Measurements from ENCODE around the gene SLC66A2.

The SLC66A2 gene

DNA sequence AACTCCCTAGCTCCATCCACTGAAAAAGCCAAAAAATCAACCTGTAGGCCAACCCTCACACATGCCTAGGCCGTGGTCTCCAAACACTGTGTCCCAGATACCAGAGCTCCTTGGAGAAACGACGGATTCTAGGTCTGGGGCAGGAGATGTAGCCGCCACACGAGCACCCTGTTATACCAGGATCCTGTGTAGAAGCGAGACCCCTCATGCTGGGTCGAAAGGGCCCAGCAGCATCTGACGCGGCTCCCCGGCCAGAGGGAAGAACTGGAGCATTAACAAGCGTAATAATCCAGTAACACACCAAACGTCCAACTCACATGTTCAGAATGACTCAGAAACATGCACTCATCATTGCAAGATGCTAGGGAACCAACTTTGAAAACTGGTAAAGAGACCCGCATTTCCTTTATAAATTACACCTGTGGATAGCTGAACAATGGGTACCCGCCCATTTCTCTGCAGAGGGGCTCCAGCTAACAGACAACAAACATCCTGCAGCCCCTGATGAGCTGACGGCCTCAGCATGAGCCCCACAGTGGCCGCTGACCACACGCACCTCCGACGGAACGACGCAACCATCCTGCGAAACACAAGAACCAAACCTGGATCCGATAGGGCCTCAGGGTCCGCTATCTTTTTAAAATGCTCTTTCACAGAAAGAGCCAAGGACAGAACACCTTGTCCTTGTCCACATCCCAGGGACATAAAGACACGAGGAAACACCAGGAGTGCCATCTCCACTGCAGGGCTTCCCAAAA lies 14.2 kb downstream of the SLC66A2 start:
- no peak for DNase-seq (ENCODE audit: low spot score)

DNA sequence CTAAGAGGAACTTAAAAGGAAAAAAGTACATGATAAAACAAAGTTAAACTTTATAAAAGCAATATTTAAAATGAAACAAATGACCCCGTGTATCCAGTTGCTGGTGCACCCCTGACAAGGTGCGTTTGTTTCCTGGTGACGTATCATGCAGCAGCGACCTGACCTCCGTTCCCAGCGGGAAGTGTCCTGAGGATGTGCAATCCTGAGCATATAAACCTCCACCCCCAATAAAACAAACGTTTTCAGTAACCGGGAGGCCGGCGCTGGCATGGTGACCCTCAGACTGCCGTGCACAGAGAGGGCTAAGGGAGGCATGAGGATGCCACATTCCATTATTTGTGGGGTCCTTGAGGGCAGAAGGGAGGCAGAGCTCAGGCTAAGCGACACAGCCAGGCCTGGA lies 14.8 kb downstream of the SLC66A2 start:
- DNase-seq (ENCODE audit: low spot score) = no peak

DNA sequence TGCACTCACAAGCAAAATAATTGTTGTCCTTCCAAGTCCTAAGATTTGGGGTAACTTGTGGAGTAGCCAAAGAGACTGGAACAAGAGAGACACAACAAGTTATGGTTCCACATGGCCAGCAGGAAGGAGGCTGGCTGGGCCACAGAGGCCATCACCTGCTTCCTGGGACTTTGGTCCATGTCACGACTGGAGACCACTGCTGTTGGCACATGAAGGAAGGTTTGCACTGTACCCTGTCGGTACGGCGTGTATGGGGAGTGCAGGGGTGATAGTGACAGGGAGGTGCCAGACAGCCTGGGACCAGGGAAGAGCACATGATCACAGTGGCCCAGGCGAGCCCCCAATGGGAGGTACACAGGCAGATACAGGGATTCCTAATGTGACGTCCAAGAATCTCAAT lies 15.5 kb downstream of the SLC66A2 start:
- DNase-seq (ENCODE audit: low spot score) = no peak

DNA sequence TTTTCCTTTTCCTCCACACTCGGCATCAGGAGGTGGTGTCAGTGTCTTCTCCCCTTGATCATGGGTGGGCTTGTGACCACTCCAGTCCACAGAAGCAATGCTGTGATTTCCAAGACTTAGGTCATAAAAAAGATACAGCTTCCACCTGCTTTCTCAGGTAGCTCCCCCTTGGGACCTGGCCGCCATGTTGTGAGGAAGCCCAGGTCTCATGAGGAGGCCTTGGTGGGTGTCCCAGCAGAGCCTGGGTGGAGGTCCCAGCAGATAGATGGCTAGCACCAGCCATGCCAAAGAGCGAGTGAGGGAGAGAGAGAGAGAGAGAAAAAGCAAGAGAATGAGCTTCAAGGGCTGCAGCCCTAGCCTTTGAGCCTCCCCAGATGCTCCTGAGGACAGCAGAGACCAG lies 16.0 kb downstream of the SLC66A2 start:
- DNase-seq (ENCODE audit: low spot score) = no peak

DNA sequence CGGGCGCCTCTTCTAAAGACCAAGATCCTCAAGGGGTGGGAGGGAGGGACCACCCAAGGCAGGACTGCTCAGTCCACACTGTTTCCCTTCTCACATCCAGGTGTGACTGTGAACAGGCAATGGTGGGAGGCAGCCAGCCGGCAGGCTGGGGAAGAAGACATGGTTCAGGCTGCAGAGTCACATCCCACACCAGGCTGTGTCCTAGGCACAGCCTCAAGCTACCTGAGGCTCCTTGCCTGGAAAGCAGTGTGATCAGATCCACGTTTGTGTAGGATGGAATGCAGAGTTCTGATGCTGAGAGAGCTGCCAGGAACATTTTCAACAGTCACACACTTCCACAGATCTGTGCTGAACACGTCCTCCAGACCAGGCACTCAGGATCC lies 16.4 kb downstream of the SLC66A2 start:
- DNase-seq (ENCODE audit: low spot score) = no peak

DNA sequence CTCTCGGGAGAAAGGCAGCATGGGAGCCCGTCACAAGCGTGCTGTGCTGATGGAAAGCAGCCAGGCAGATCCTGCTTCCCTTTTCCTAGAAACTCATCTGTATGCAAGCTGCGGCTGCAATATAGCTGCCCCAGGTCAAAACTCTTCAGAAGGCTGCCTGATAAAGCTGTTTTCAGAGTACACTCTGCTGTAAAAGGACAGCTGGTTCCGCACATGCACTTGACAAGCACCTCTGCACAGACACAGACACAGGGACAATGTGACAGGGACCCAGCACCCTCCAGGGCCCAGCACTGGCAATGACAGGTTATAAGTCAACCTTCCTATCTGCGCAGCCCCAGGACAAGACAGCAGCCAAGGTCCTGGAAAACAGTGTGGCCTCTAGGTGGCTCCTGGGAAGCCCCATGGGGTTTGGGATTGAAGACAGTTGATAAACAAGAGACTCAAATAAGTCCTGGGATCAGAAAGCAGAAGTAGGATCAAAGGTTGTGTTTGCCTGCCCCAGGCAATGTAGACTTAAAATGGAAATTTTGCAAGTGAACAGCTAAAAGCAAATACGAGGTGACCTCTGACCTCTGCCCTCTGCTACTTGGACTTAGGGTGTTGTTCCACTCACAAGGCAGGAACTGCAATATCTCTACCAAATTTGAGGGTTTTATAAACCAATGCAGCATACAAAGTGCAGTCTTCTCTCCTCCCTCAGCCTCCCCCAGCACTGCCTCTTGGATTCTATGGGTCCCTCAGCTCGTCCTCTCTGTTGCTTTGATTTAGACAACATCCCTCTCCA lies 16.9 kb downstream of the SLC66A2 start:
- DNase-seq (ENCODE audit: low spot score) = no peak

DNA sequence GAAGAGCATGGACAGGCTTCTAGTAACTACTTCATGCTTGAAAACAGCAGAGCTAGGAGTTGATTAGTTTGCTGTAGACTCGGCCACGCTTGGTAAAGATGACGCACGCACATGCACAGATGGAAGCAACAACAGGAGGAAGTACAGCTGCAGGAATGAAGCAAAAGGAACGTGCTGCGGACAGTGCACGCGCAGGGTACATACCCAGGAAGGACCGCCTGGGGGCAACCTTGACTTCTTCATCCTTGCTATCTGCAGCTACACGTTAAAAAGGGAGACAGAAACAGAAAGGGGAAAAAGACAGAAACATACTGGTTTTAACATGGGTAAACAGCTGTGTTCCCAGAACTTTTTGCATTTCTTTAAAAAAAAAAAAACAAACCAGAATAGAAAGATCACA lies 17.7 kb downstream of the SLC66A2 start:
- peak; percentile 62 for DNase-seq (ENCODE audit: low spot score)

DNA sequence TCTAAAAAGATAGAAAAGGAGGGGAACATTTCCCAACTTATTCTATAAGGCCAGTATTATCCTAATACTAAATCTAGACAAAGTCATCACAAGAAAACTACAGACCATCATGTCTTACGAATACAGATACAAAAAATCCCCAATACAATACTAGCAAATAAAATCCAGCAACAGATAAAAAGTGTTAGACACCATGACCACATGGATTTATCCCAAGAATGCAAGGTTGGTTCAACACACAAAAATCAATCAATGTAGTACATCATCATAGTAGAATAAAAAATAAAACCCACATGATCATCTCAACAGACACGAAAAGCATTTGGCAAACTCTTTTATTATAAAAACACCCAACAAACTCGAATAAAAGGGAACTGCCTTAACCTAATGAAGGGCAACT lies 18.5 kb downstream of the SLC66A2 start:
- no peak for DNase-seq (ENCODE audit: low spot score)

DNA sequence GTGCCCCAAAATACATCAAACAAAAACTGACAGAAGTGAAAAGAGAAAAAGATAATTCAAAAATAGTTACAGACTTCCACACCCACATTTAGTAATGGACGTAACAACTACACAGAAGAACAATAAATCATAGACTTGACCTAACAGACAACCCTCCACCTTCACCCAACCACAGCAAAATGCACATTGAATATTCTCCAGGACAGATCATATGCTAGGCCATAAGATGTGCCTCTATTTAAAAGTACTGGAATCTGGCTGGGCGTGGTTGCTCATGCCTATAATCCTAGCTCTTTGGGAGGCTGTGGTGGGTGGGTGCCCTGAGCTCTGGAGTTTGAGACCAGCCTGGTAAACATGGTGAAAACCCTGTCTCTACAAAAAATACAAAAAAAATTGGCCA lies 20.0 kb downstream of the SLC66A2 start:
- no peak for DNase-seq (ENCODE audit: low spot score)

DNA sequence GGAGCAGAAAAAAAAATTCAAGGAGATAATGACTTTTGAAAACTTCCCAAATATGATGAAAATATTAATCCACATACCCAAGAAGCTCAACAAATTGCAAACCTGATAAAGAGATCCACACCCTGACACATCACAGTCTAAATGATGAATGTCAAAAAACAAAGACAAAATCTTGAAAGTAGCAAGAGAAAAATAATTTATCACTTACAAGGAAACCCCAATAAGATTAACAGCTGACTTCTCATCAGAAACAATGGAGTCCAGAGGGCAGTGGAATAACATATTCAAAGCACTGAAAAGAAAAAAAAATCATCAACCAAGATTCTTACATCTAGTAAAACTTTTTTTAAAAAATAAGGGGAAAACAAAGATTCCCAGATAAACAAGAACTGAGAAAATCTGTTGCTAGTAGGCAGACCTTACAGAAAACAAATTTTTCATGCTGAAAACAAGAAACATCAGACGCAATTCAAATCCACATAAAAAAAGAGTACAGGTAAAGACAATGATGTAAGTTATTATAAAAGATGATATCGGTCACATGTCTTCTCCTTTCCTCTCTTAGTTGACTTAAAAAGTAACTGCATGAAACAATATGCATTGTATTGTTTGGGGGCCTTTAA lies 21.3 kb downstream of the SLC66A2 start:
- no peak for DNase-seq (ENCODE audit: low spot score)

DNA sequence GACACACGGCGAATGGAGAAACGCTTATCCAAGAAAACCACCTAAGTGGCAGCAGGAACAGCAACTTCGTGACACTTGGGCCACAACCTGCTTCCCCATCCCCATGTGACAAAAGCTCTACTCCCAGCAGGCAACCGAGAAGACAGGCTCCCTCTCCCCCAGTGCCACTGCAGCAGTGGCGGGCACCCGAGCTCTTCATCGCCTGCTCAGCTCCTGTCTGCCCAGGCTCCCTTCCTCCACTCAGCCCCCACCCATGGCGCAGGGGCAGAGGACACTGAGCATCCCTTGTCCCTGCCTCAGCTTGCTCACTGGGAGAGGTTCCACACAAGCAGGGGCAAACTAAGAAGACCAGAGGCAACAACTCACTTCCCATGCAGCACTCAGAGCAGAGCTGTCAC lies 22.9 kb downstream of the SLC66A2 start:
- DNase-seq (ENCODE audit: low spot score) = no peak

DNA sequence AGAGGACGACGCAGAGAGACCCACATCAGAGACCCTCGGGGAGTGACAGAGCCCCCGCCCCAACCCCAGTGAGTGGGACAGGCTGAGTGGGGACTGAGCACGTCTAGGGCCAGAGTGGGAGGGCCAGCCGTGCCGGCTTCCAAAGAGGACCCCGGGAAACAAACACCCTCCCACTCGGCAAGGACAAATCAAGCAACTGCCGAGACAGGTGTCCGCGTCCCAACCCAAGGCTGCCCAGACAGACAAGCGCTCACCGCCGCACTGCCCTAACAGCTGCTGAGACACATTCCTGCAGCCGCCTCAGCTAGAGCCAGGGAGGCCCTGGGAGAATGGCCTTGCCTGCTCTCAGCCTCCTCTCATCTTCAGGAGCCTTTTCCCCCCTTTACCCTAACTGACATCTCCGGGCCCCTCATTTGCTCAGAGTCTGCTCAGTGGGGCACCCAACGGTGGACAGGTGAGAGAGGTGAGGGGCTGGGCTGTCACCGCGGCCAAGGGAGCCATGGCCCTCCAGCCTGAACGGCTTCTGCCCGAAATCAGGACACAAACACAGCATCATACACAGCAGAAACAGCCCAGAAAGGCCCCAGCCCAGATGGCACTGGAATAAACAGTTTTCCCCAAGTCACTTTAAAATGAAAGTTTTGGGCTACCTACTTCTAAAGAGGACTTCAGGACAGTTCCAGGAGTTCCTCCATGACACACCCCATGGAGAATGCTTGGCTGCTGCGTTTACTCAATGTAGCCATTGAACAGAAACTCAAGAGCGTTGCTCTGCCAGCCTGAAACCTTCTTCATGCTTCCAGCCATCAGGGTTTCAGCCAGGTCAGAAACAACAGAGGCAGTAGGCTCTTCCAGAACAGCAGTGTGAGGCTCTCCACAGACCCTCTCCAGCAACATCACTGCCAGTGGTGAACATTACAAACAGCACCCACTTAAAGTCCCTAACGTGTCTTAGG lies 23.6 kb downstream of the SLC66A2 start:
- no peak for DNase-seq (ENCODE audit: low spot score)

DNA sequence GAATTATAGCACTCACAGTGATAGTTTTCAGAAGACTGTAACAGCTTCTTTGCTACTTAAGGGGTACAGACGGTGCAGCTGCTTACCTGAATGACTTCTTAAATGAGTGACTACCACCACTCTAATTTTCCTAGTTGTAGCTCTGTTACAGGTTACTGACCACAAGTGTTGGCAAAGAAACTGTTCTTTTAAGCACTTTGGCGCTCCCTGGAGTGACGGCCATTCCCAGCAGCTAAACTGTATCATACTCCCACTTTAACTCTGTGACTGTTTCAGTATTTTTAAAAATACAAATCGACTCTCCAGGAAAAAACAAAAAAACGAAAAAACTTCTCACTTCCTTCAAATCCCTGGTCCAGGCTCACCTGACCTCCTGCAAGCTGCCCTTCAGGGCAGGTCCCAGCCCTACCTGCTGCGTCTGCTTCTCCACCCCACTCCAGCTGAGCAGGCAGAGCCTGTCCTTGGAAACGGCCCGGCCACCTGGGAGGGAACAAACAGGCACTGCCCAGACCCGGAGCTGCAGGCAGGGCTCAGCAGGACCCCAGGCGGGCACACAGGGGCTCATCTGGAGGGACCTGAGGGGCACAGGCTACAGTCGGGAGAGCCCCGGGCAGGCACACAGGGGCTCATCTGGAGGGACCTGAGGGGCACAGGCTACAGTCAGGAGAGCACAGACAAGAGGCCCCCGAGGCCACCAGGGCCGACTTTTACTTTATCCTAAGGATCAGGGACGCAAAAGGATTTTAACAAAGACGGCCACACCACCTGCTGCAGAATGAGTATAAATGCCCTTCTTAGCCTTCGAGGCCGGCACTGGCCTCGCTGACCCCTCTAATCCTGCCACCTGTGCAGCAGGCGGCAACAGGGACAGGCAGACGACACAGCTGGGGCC lies 24.5 kb downstream of the SLC66A2 start:
- DNase-seq (ENCODE audit: low spot score) = no peak

DNA sequence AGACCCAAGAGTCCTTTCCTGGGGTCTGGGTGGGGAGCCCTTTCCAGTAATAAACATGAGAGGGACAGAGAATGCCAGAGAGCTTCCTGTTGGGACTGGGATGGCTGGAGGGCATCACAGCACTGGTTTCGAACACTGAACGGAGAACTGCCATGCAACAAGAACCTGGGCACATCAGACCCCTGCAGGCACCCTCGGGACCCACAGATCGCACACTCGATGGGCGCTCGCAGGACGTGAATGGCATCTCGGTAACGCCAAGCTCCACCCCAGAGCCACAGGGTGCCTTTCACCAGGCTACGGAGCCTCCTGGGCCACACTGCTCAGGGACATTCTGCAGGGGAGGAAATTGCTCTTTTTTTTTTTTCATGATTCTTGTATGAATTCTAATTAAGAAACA lies 25.1 kb downstream of the SLC66A2 start:
- no peak for DNase-seq (ENCODE audit: low spot score)

DNA sequence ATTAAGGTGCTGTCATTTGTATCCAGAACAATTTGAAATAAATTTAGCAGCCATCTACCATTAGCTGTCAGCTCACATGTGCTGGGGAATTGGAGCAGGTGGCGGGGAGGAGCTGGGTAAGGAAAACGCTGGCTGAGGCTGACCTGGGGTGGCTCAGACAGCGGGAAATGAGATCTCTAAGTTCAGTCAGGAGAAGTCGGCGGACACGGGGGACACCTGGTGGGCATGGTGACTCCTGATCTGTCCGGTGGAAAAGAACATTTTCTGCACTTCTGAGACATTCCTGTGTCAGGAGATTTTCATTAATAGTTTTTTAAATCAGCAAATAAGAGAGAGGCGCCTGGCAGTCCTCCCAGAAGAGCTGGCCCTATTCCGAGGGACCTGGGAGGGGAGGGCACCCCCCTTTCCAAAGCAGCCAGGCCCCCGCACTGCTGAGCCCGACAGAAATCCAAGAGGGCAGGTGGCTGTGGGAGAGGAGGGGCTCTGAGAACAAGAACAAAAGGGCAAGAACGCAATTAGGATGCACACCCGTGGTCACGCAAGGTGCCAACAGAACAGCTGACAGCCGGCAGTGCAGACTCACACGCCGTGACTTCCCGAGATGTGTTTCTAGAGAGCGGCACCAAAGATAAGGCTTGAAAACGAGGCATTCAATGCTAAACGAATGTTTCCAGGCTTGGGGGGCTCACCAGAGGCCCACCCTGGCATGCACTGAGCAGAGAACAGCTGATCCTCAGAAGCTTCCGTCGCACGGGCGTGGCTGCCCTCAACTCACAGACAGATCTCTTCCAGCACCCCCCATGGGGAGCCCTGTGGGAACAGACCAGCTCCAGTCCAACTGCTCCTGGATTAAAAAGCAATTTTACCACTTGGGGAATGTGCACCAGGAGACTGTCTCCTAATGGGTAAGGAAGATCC lies 26.4 kb downstream of the SLC66A2 start:
- DNase-seq (ENCODE audit: low spot score) = no peak

DNA sequence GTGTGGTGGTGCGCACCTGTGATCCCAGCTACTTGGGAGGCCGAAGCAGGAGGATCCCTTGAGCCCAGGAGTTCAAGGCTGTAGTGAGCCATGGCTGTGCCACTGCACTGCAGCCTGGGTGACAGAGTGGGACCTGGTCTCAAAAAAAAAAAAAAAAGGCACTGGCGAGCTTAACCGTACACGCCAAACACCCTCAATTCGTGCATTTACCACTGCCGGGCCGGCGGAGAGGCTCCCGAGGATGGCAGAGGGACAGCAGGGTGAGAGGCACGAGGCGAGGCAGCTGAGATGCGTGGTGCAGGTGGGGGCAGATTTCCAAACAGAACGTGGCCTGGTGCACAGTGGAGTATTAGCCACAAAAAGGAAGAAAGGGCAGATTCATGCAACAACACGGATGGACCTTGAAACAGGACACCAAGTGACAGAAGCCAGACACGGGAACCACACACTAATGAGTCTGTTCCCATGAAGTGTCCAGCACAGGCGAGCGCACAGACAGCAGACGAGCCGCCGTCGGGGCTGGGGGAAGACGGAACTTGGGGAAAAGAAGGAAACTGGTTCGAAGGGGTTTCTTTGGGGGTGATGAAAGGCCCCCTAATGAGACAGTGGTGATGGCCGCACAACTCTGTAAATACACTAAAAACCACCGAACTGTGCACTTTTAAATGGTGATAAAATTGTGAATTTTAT lies 27.4 kb downstream of the SLC66A2 start:
- no peak for DNase-seq (ENCODE audit: low spot score)

DNA sequence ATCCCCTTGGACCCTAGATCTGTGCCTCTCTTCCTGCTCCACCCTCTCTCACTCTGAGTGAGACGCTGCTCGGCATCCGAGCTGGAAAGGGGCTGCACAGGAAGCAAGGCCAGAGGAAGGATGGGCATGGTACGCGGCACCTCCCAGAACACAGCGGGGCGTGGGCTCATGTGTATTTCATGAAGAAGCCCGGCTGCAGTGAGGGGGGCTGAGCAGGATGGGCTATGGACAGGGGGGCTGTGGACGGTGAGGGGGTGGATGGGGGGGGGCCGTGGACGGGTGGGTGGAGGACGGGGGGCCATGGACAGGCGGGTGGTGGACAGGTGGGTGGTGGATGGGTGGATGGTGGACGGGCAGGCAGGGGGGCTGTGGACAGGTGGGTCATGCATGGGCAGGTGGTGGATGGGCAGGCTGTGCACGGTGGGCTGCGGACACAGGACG lies 28.5 kb downstream of the SLC66A2 start:
- DNase-seq (ENCODE audit: low spot score) = no peak

DNA sequence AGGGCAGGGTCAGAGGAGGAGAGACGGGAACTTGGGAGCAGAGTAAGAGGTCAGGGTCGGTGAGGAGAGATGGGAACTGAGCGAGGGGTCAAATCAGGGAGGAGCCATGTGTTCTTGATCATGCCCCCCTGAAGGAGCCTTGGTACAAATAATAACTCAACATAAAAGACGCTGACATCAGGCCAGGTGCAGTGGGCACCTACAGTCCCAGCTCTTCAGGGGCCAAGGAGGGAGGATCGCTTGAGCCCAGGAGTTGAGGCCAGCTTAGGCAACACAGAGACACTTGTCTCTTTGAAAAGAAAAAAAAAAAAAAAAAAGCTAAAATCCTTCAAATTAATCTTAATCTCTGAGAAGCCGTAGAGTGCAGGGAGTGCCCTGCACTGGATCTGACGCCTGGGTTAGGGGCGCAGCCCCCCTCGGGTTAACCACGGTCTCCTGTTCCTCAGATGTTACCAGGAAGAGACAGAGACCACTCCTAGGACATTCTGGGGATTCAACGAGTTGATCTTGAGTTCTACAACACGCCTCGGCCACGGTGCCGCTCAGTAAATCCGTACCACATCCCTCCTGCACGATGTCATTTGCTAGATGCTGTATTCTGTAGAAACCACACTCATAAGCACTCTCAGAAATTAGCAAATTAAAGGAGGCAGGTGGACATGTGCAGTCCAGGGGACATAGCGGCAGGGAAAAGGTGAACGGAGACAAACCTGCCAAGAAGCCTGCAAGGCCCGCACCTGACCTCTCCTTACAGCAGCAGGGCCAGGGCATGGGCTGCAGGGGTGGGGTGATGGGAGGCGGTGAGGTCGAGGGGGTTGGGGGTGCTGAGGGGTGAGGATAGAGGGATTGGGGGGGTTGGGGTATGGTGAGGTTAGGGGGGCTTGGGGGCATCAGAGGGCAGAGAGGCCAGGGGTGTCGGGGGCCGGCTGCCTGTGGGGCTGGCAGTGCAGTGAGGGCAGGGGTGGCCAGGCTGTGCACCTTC lies 29.2 kb downstream of the SLC66A2 start:
- DNase-seq (ENCODE audit: low spot score) = no peak

All from GM03348 (cell line).